WI38 (cell line): ENCODE data around the gene CORO6.

ENCODE experiments used
- H3K4me3 ChIP-seq: 2 replicates; pipeline ENCODE4 v1.5.1; 2011; ENCODE audit warnings: low read depth, mild to moderate bottlenecking, control low read depth, low read length
- CTCF ChIP-seq: IDR thresholded peaks from 2 replicates; pipeline ENCODE4 v1.5.1; 2012; ENCODE audit warnings: low read depth, mild to moderate bottlenecking, control low read depth, low read length

CORO6 gene

GRCh38 chr17:29603109-29603674, 19.5 kb downstream of the CORO6 start:
- TF ChIP-seq CTCF: no peak
- H3K4me3 ChIP-seq: no peak overlapping the region

- no peak overlapping the region for H3K4me3 ChIP-seq
- TF ChIP-seq CTCF: no peak
Measured at GRCh38 chr17:29597361-29598172, 25.1 kb downstream of the CORO6 start.

- no peak for TF ChIP-seq CTCF
- no peak overlapping the region for H3K4me3 ChIP-seq
Measured at GRCh38 chr17:29596811-29597210, 25.9 kb downstream of the CORO6 start.

GRCh38 chr17:29595943-29596774, 26.6 kb downstream of the CORO6 start:
- TF ChIP-seq CTCF: no peak
- no peak overlapping the region for H3K4me3 ChIP-seq

GRCh38 chr17:29595107-29595942, 27.4 kb downstream of the CORO6 start:
- TF ChIP-seq CTCF: no peak
- H3K4me3 ChIP-seq: no peak overlapping the region

GRCh38 chr17:29594519-29595090, 28.1 kb downstream of the CORO6 start:
- H3K4me3 ChIP-seq: peak overlapping the region; percentile 58; the same call in 1 of the 2 replicates

More at GRCh38 chr17:29594519-29595090, 28.1 kb downstream of the CORO6 start:
- TF ChIP-seq CTCF: no peak
